ENCODE results near the gene PHACTR1.

GRCh38 chr6:13189710-13190109, 473.1 kb downstream of the PHACTR1 start:
- no peak for TF ChIP-seq CTCF (IDR thresholded peaks at IDR 0.05)
- no peak for TF ChIP-seq POLR2A (IDR thresholded peaks at IDR 0.05)
